Neuronal stem cell (in vitro differentiated cells): ENCODE results near the gene MINDY3.

Source experiments
- DNase-seq: peaks from one replicate; pipeline ENCODE4 v3.0.0-alpha.2; 2013; ENCODE audit warnings: low spot score
- H2AFZ ChIP-seq: one replicate; pipeline ENCODE4 v1.6.1; 2013; ENCODE audit warnings: mild to moderate bottlenecking, low read length, inconsistent platforms
- H2AK5ac ChIP-seq: 2 replicates; pipeline ENCODE4 v1.6.1; 2013; ENCODE audit warnings: low read depth, mild to moderate bottlenecking, inconsistent platforms, low read length, moderate library complexity, mixed read lengths
- H2BK120ac ChIP-seq: 2 replicates; pipeline ENCODE4 v1.6.1; 2013; ENCODE audit warnings: low read depth, mild to moderate bottlenecking, inconsistent platforms, low read length, moderate library complexity, mixed read lengths
- H2BK12ac ChIP-seq: one replicate; pipeline ENCODE4 v1.6.1; 2013; ENCODE audit warnings: low read length, inconsistent platforms
- H2BK15ac ChIP-seq: 2 replicates; pipeline ENCODE4 v1.6.1; 2013; ENCODE audit warnings: mild to moderate bottlenecking, low read length, inconsistent platforms, mixed read lengths
- H2BK5ac ChIP-seq: one replicate; pipeline ENCODE4 v1.6.1; 2013; ENCODE audit warnings: inconsistent platforms, mild to moderate bottlenecking, low read length, moderate library complexity
- H3K14ac ChIP-seq: one replicate; pipeline ENCODE4 v1.6.1; 2013; ENCODE audit warnings: low read length, inconsistent platforms
- H3K18ac ChIP-seq: 2 replicates; pipeline ENCODE4 v1.6.1; 2013; ENCODE audit warnings: low read length, inconsistent platforms
- H3K23ac ChIP-seq: 2 replicates; pipeline ENCODE4 v1.6.1; 2013; ENCODE audit warnings: low read depth, mild to moderate bottlenecking, mixed read lengths, low read length, inconsistent platforms; ENCODE audit not compliant: poor library complexity
- H3K27ac ChIP-seq: replicated peaks from 3 replicates; pipeline ENCODE4 v1.5.1; 2013; ENCODE audit warnings: low read length, inconsistent platforms
- H3K27me3 ChIP-seq, 3 experiments: 2 replicates each; pipeline ENCODE4 v1.6.1; 2013; ENCODE audit warnings: low read length in 3 of 3, mild to moderate bottlenecking in 2 of 3, inconsistent platforms in 1 of 3, low read depth in 1 of 3, mixed read lengths in 1 of 3, moderate library complexity in 1 of 3; ENCODE audit not compliant: control insufficient read depth in 3 of 3, insufficient read depth in 3 of 3
- H3K36me3 ChIP-seq, 2 donors: replicated peaks in 1 of 2; 2 replicates each; pipeline ENCODE4 v1.6.1; 2013; ENCODE audit warnings: low read length in 2 of 2; ENCODE audit not compliant: control insufficient read depth in 2 of 2, insufficient read depth in 2 of 2
- H3K4ac ChIP-seq: 2 replicates; pipeline ENCODE4 v1.6.1; 2013; ENCODE audit warnings: inconsistent platforms, mild to moderate bottlenecking, low read length, moderate library complexity
- H3K4me1 ChIP-seq, 2 donors: 1 replicate in 1 of 2; 2 replicates in 1 of 2; pipeline ENCODE4 v1.6.1; 2013; ENCODE audit warnings: low read length in 2 of 2, low read depth in 1 of 2; ENCODE audit not compliant: control insufficient read depth in 2 of 2, insufficient read depth in 1 of 2
- H3K4me2 ChIP-seq: one replicate; pipeline ENCODE4 v1.6.1; 2013; ENCODE audit warnings: mild to moderate bottlenecking, low read length, inconsistent platforms; ENCODE audit not compliant: insufficient read depth, poor library complexity, severe bottlenecking
- H3K4me3 ChIP-seq, 2 donors: 2 replicates each; pipeline ENCODE4 v1.5.1; 2013; ENCODE audit warnings: low read length in 2 of 2, mild to moderate bottlenecking in 2 of 2, inconsistent platforms in 1 of 2, moderate library complexity in 1 of 2
- H3K79me1 ChIP-seq: one replicate; pipeline ENCODE4 v1.6.1; 2013; ENCODE audit warnings: low read depth, mild to moderate bottlenecking, inconsistent platforms, low read length, moderate library complexity
- H3K9ac ChIP-seq: one replicate; pipeline ENCODE4 v1.6.1; 2013; ENCODE audit warnings: mild to moderate bottlenecking, low read depth, low read length, inconsistent platforms; ENCODE audit not compliant: poor library complexity
- H3K9me3 ChIP-seq, 2 donors: replicated peaks in 1 of 2; 2 replicates each; pipeline versions ENCODE3 to v1.6.1; 2013; ENCODE audit warnings: low read length in 2 of 2, mild to moderate bottlenecking in 2 of 2, inconsistent platforms in 1 of 2, low read depth in 1 of 2, mixed read lengths in 1 of 2, moderate library complexity in 1 of 2; ENCODE audit not compliant: control insufficient read depth in 2 of 2, insufficient read depth in 1 of 2
- H4K8ac ChIP-seq: one replicate; pipeline ENCODE4 v1.6.1; 2013; ENCODE audit warnings: low read depth, mild to moderate bottlenecking, inconsistent platforms, low read length, moderate library complexity
- H4K91ac ChIP-seq: one replicate; pipeline ENCODE4 v1.6.1; 2013; ENCODE audit warnings: low read length, low read depth, mild to moderate bottlenecking, inconsistent platforms; ENCODE audit not compliant: poor library complexity
- WGBS, 2 donors: extraction: QIAGEN DNeasy Blood & Tissue Kit; methylation state at CpG; one replicate each; pipeline ENCODE4 v1.1.7; 2013; ENCODE audit warnings: missing lambda C conversion rate in 2 of 2, mixed read lengths in 1 of 2; ENCODE audit not compliant: insufficient read length in 2 of 2, insufficient replicate concordance in 1 of 2; ENCODE audit errors: extremely low coverage in 2 of 2; 5-methylcytosine and 5-hydroxymethylcytosine counted together

Gene MINDY3

GRCh38 chr10:15822131-15822530, 38.2 kb downstream of the MINDY3 start:
- Histone ChIP-seq H4K8ac (no peak overlapping the region), H3K36me3 (peaks cover 0 to 40% of the 10 kb centered on the region in 2 donors), H2AFZ (no peak overlapping the region), H3K4me2 (no peak overlapping the region), H3K14ac (no peak overlapping the region), H2BK12ac (no peak overlapping the region), H2BK5ac (no peak overlapping the region), H3K23ac (no peak overlapping the region), H3K4ac (no peak overlapping the region), H3K9ac (no peak overlapping the region), H3K27ac (no peak overlapping the region), H3K79me1 (no peaks in the 10 kb centered on the region), H3K4me3 (no peak overlapping the region), H2BK15ac (no peak overlapping the region), H3K18ac (no peak overlapping the region), H4K91ac (no peak overlapping the region), H2BK120ac (no peak overlapping the region), H3K4me1 (no peaks in the 10 kb centered on the region), H3K27me3 (no peaks in the 10 kb centered on the region), H3K9me3 (no peaks in the 10 kb centered on the region), H2AK5ac (no peak overlapping the region)
- no CpG with 5 or more reads among the region's 4 CpGs for WGBS, 2 donors
- DNase-seq, result no peak

GRCh38 chr10:15821046-15821683, 39.1 kb downstream of the MINDY3 start:
- Histone ChIP-seq H3K18ac (no peak overlapping the region), H3K27me3 (no peaks in the 10 kb centered on the region), H3K79me1 (no peaks in the 10 kb centered on the region), H3K9ac (no peak overlapping the region), H3K36me3 (peaks cover 0 to 35% of the 10 kb centered on the region in 2 donors), H3K4me1 (no peaks in the 10 kb centered on the region), H3K4ac (no peak overlapping the region), H2AFZ (no peak overlapping the region), H2BK12ac (no peak overlapping the region), H4K91ac (no peak overlapping the region), H3K23ac (no peak overlapping the region), H3K4me3 (no peak overlapping the region), H3K14ac (no peak overlapping the region), H2BK5ac (no peak overlapping the region), H2AK5ac (no peak overlapping the region), H3K9me3 (no peaks in the 10 kb centered on the region), H4K8ac (no peak overlapping the region), H3K4me2 (no peak overlapping the region), H2BK120ac (no peak overlapping the region), H3K27ac (no peak overlapping the region), H2BK15ac (no peak overlapping the region)
- DNase-seq, result no peak
- no CpG with 5 or more reads among the region's 3 CpGs for WGBS, 2 donors

- no peak overlapping the region for H4K8ac ChIP-seq
- H3K27me3 ChIP-seq, result no peaks in the 10 kb centered on the region
- no peaks in the 10 kb centered on the region for H3K4me1 ChIP-seq
- no peak overlapping the region for H4K91ac ChIP-seq
- no peak overlapping the region for H3K4me2 ChIP-seq
- no peak overlapping the region for H2BK15ac ChIP-seq
- no peak overlapping the region for H2AFZ ChIP-seq
- no CpG with 5 or more reads among the region's 3 CpGs for WGBS, 2 donors
- no peak overlapping the region for H3K9ac ChIP-seq
- H2BK5ac ChIP-seq, result no peak overlapping the region
- no peak for DNase-seq
- no peak overlapping the region for H3K4ac ChIP-seq
- no peaks in the 10 kb centered on the region for H3K9me3 ChIP-seq
- H2BK120ac ChIP-seq, result no peak overlapping the region
- H2AK5ac ChIP-seq, result no peak overlapping the region
- no peaks in the 10 kb centered on the region for H3K79me1 ChIP-seq
- H3K4me3 ChIP-seq, result no peak overlapping the region
- peaks cover 0 to 35% of the 10 kb centered on the region in 2 donors for H3K36me3 ChIP-seq
- no peak overlapping the region for H3K23ac ChIP-seq
- no peak overlapping the region for H3K18ac ChIP-seq
- no peak overlapping the region for H2BK12ac ChIP-seq
- H3K27ac ChIP-seq, result no peak overlapping the region
- H3K14ac ChIP-seq, result no peak overlapping the region
Measured at GRCh38 chr10:15817409-15818046, 42.8 kb downstream of the MINDY3 start.

GRCh38 chr10:15815242-15815885, 44.9 kb downstream of the MINDY3 start:
- no peak overlapping the region for H3K4me2 ChIP-seq
- H3K18ac ChIP-seq, result no peak overlapping the region
- H3K79me1 ChIP-seq, result no peaks in the 10 kb centered on the region
- no peak overlapping the region for H3K14ac ChIP-seq
- no peaks in the 10 kb centered on the region for H3K4me1 ChIP-seq
- H2BK15ac ChIP-seq, result no peak overlapping the region
- H2BK5ac ChIP-seq, result no peak overlapping the region
- no peak overlapping the region for H2AK5ac ChIP-seq
- no peak overlapping the region for H4K91ac ChIP-seq
- DNase-seq, result no peak
- no CpG with 5 or more reads among the region's 6 CpGs for WGBS, 2 donors
- no peak overlapping the region for H2BK120ac ChIP-seq
- H3K23ac ChIP-seq, result no peak overlapping the region
- H3K27me3 ChIP-seq, result no peaks in the 10 kb centered on the region
- peaks cover 0 to 22% of the 10 kb centered on the region in 2 donors for H3K36me3 ChIP-seq
- H2BK12ac ChIP-seq, result no peak overlapping the region
- no peaks in the 10 kb centered on the region for H3K9me3 ChIP-seq
- no peak overlapping the region for H2AFZ ChIP-seq
- no peak overlapping the region for H3K4ac ChIP-seq
- H3K4me3 ChIP-seq, result no peak overlapping the region
- no peak overlapping the region for H4K8ac ChIP-seq
- H3K9ac ChIP-seq, result no peak overlapping the region
- no peak overlapping the region for H3K27ac ChIP-seq
